GM12865 (cell line): ENCODE results near the gene HECW1.

Experiments
- DNase-seq: peaks from one replicate; pipeline ENCODE4 v3.0.0; 2010; ENCODE audit warnings: low read depth
- H3K4me3 ChIP-seq: 2 replicates; pipeline ENCODE4 v1.5.1; 2011; ENCODE audit warnings: mild to moderate bottlenecking, low read depth, low read length, control low read depth
- CTCF ChIP-seq: IDR thresholded peaks from 2 replicates; pipeline ENCODE4 v1.5.1; 2011; ENCODE audit warnings: low read length, control low read depth, low read depth, inconsistent platforms; ENCODE audit not compliant: insufficient read depth; ENCODE audit errors: missing control alignments

The HECW1 gene

GRCh38 chr7:43517464-43517863 lies 405.0 kb downstream of the HECW1 start:
- DNase-seq = no peak
- no peak for TF ChIP-seq CTCF
- H3K4me3 ChIP-seq = no peak overlapping the region

- H3K4me3 ChIP-seq = no peak overlapping the region
- no peak for DNase-seq
- no peak for TF ChIP-seq CTCF
Measured at GRCh38 chr7:43520201-43520600, 407.8 kb downstream of the HECW1 start.

- DNase-seq = no peak
- H3K4me3 ChIP-seq = no peak overlapping the region
- TF ChIP-seq CTCF = no peak
Measured at GRCh38 chr7:43522406-43523156, 410.1 kb downstream of the HECW1 start.

GRCh38 chr7:43528576-43529354 lies 416.3 kb downstream of the HECW1 start:
- DNase-seq = no peak
- no peak for TF ChIP-seq CTCF
- H3K4me3 ChIP-seq = no peak overlapping the region

- no peak for DNase-seq
- TF ChIP-seq CTCF = no peak
- no peak overlapping the region for H3K4me3 ChIP-seq
Measured at GRCh38 chr7:43530553-43531410, 418.3 kb downstream of the HECW1 start.

GRCh38 chr7:43531700-43532099 lies 419.3 kb downstream of the HECW1 start:
- no peak for TF ChIP-seq CTCF
- H3K4me3 ChIP-seq = no peak overlapping the region
- no peak for DNase-seq
